SKM-1 (cell line): ENCODE results near the gene SPOCK1.
"Not testable (repeated sequence)": the region's sequence is repeated elsewhere in the genome, so short reads cannot be mapped to it uniquely, and the experiment has no call there.

Source experiments
- DNase-seq: peaks from one replicate; lab custom pipeline; 2025; ENCODE audit not compliant: unreplicated experiment; lab: John Stamatoyannopoulos, UW

SPOCK1 gene

GRCh38 chr5:136985785-136986475, 513.2 kb downstream of the SPOCK1 start:
- no peak for DNase-seq

GRCh38 chr5:136984772-136985446, 514.2 kb downstream of the SPOCK1 start:
- no peak for DNase-seq

GRCh38 chr5:136981936-136982335, 517.2 kb downstream of the SPOCK1 start:
- DNase-seq: no peak

GRCh38 chr5:136979131-136979530, 520.0 kb downstream of the SPOCK1 start:
- DNase-seq: no peak

- DNase-seq: no peak
These were observed 535.6 kb downstream of the SPOCK1 start for GRCh38 chr5:136963504-136963903.

GRCh38 chr5:136957428-136957827, 541.7 kb downstream of the SPOCK1 start:
- no peak for DNase-seq

- DNase-seq: not testable (repeated sequence)
These were observed 545.0 kb downstream of the SPOCK1 start for GRCh38 chr5:136954142-136954541.

GRCh38 chr5:136953346-136954069, 545.6 kb downstream of the SPOCK1 start:
- not testable (repeated sequence) for DNase-seq

GRCh38 chr5:136927571-136927970, 571.6 kb downstream of the SPOCK1 start:
- DNase-seq: no peak

GRCh38 chr5:136926073-136926472, 573.1 kb downstream of the SPOCK1 start:
- no peak for DNase-seq
